Fibroblast of lung (primary cell): ENCODE data around the gene OSGIN1. TPM values are rescaled to one million over a fixed set of nuclear protein-coding genes. Genes with fewer than 3 reads are reported as not detected.

ENCODE experiments used
- DNase-seq, 2 donors: peaks; one replicate each; pipeline versions ENCODE4 v3.0.0 to v3.0.0-alpha.2; 2010; ENCODE audit warnings: low read depth in 2 of 2
- H2AFZ ChIP-seq: 2 replicates; pipeline ENCODE4 v1.5.1; 2012; ENCODE audit warnings: low read length, control low read depth, inconsistent platforms
- H3K27ac ChIP-seq: 2 replicates; pipeline ENCODE4 v1.5.1; 2011; ENCODE audit warnings: low read length, control low read depth; ENCODE audit not compliant: insufficient read depth
- H3K27me3 ChIP-seq: 2 replicates; pipeline ENCODE4 v1.5.1; 2011; ENCODE audit warnings: mild to moderate bottlenecking, low read length; ENCODE audit not compliant: control insufficient read depth, insufficient read depth
- H3K36me3 ChIP-seq: 2 replicates; pipeline ENCODE4 v1.5.1; 2011; ENCODE audit warnings: low read length; ENCODE audit not compliant: control insufficient read depth, insufficient read depth
- H3K4me1 ChIP-seq: 2 replicates; pipeline ENCODE4 v1.5.1; 2011; ENCODE audit warnings: low read length; ENCODE audit not compliant: control insufficient read depth, insufficient read depth; ENCODE audit errors: extremely low read depth
- H3K4me2 ChIP-seq: 2 replicates; pipeline ENCODE4 v1.5.1; 2011; ENCODE audit warnings: low read length, control low read depth; ENCODE audit not compliant: insufficient read depth; ENCODE audit errors: extremely low read depth
- H3K4me3 ChIP-seq, 4 experiments: fragments of 200-600 bp in 1 of 4; sonication (generic) in 1 of 4; replicated peaks in 1 of 4; 2 replicates each; pipeline ENCODE4 v1.5.1; 2011 to 2016; ENCODE audit warnings: low read length in 4 of 4, low read depth in 3 of 4, mild to moderate bottlenecking in 3 of 4, control low read depth in 2 of 4, inconsistent platforms in 1 of 4, mixed read lengths in 1 of 4; ENCODE audit not compliant: insufficient read depth in 1 of 4; ENCODE audit errors: control extremely low read depth in 1 of 4
- H3K79me2 ChIP-seq: 2 replicates; pipeline ENCODE4 v1.5.1; 2012; ENCODE audit warnings: mild to moderate bottlenecking, low read length, inconsistent platforms; ENCODE audit not compliant: control insufficient read depth, insufficient read depth
- H3K9ac ChIP-seq: 2 replicates; pipeline ENCODE4 v1.5.1; 2011; ENCODE audit warnings: mild to moderate bottlenecking, low read length, control low read depth; ENCODE audit not compliant: insufficient read depth
- H3K9me3 ChIP-seq: 2 replicates; pipeline ENCODE4 v1.5.1; 2012; ENCODE audit warnings: low read depth, low read length; ENCODE audit not compliant: control insufficient read depth, insufficient read depth
- H4K20me1 ChIP-seq: 2 replicates; pipeline ENCODE4 v1.5.1; 2011; ENCODE audit warnings: low read length; ENCODE audit not compliant: control insufficient read depth, insufficient read depth; ENCODE audit errors: extremely low read depth
- EZH2 ChIP-seq: IDR thresholded peaks from 2 replicates; pipeline ENCODE4 v1.5.1; 2012; ENCODE audit warnings: low read length, control low read depth, mild to moderate bottlenecking; ENCODE audit errors: missing control alignments
- polyA plus RNA-seq, 2 donors: library from polyadenylated mRNA; depleted of rRNA in 1 of 2; stranded (reverse) in 1 of 2; unstranded in 1 of 2; fragments of >200 nt; gene quantifications; 2 replicates each; pipeline ENCODE4 v1.2.1, GENCODE V29; 2011 to 2012; ENCODE audit warnings: missing spikeins in 1 of 2
- total RNA-seq: library from RNA; depleted of rRNA; stranded (reverse); fragments of >200 nt; gene quantifications from 2 replicates; pipeline ENCODE4 v1.2.1, GENCODE V29; 2014
- TF ChIP-seq, protein P1 (sequence below), 2 donors: IDR thresholded peaks in 1 of 2; conservative IDR thresholded peaks in 1 of 2; 1 replicate in 1 of 2; 2 replicates in 1 of 2; pipeline ENCODE4 v1.5.1; 2011 to 2012; ENCODE audit warnings: low read length in 2 of 2, control low read depth in 1 of 2, inconsistent platforms in 1 of 2, low read depth in 1 of 2, mild to moderate bottlenecking in 1 of 2

Gene OSGIN1
- total and polyA plus RNA-seq, 2 donors (not counting 1 experiment from before 2014, with no cell fraction given): 2.1 to 6.6 TPM

DNA sequence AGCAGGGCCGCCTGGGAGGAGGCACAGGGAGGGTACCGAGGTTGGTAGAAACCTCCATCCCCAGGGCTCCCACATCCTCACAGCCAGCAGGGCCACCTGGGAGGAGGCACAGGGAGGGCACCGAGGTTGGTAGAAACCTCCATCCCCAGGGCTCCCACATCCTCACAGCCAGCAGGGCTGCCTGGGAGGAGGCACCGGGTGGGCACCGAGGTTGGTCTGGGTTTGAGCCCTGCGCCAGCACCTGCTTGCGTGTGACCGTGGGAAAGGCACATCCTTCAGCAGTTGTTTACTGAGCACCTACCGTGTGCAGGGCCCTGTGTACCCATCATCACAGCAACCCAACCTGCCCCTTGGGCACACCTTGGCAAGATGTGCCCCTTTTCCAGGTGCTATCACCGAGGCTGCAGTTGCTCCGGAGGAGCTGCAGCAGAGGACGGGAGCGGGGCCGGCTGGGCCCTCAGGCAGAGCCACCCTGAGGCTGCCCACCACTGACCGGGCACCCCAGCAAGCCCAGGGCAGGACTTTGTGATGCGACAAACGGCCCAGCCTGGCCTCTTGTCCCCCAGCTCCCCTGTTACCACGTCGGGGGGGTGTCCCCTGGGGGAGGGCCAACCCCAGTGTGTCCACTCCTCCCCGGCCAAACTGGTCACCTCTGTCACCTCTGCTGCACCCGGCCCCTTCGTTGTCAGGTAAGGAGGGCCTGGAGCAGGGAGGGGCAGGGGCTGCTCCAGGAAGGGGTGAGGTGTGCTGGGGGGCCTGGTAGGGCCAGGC lies 22.1 kb upstream of the OSGIN1 start:
- Histone ChIP-seq H3K9ac (no peak overlapping the region), H3K27me3 (no peaks in the 10 kb centered on the region), H4K20me1 (no peaks in the 10 kb centered on the region), H2AFZ (no peak overlapping the region), H3K36me3 (no peaks in the 10 kb centered on the region), H3K4me3 (no peak overlapping the region), H3K27ac (no peak overlapping the region), H3K4me1 (peaks cover 8% of the 10 kb centered on the region), H3K4me2 (no peak overlapping the region), H3K9me3 (no peaks in the 10 kb centered on the region), H3K79me2 (no peaks in the 10 kb centered on the region)
- no peak for TF ChIP-seq EZH2
- TF ChIP-seq, protein P1, sequence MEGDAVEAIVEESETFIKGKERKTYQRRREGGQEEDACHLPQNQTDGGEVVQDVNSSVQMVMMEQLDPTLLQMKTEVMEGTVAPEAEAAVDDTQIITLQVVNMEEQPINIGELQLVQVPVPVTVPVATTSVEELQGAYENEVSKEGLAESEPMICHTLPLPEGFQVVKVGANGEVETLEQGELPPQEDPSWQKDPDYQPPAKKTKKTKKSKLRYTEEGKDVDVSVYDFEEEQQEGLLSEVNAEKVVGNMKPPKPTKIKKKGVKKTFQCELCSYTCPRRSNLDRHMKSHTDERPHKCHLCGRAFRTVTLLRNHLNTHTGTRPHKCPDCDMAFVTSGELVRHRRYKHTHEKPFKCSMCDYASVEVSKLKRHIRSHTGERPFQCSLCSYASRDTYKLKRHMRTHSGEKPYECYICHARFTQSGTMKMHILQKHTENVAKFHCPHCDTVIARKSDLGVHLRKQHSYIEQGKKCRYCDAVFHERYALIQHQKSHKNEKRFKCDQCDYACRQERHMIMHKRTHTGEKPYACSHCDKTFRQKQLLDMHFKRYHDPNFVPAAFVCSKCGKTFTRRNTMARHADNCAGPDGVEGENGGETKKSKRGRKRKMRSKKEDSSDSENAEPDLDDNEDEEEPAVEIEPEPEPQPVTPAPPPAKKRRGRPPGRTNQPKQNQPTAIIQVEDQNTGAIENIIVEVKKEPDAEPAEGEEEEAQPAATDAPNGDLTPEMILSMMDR (conservative IDR thresholded peaks at IDR 0.05 in 1 of 2, IDR thresholded peaks at IDR 0.05 in 1 of 2; ENCODE audit: low read depth in 1 of 2, low read length in 2 of 2): no peak
- no peak for DNase-seq

DNA sequence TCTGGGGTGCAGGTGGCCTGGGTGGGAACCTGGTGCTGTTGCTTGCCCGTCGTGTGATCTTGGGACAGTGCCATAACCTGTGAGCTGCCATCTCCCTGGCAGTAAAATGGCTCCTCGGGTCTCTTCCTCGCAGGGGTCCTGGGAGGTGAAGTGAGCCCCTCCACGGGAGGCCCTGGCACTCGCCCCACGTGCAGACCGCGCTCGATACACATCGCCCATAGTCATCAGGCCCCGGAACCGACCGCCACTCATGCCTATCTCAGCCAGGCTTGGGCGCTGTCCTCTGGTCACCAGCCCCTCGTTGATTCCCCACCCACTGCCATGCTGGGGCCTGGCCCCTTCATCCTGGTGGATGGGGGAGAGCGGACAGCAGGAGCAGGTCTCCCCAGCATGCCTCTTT lies 21.5 kb upstream of the OSGIN1 start:
- no peak for DNase-seq
- H4K20me1 ChIP-seq: no peaks in the 10 kb centered on the region
- no peak overlapping the region for H3K4me3 ChIP-seq
- peaks cover 5% of the 10 kb centered on the region for H3K4me1 ChIP-seq
- no peak overlapping the region for H2AFZ ChIP-seq
- H3K4me2 ChIP-seq: no peak overlapping the region
- H3K27ac ChIP-seq: no peak overlapping the region
- H3K27me3 ChIP-seq: no peaks in the 10 kb centered on the region
- H3K36me3 ChIP-seq: no peaks in the 10 kb centered on the region
- no peaks in the 10 kb centered on the region for H3K9me3 ChIP-seq
- no peaks in the 10 kb centered on the region for H3K79me2 ChIP-seq
- H3K9ac ChIP-seq: no peak overlapping the region
- TF ChIP-seq, protein P1 (conservative IDR thresholded peaks at IDR 0.05 in 1 of 2, IDR thresholded peaks at IDR 0.05 in 1 of 2; ENCODE audit: low read depth in 1 of 2, low read length in 2 of 2): no peak
- TF ChIP-seq EZH2: no peak

DNA sequence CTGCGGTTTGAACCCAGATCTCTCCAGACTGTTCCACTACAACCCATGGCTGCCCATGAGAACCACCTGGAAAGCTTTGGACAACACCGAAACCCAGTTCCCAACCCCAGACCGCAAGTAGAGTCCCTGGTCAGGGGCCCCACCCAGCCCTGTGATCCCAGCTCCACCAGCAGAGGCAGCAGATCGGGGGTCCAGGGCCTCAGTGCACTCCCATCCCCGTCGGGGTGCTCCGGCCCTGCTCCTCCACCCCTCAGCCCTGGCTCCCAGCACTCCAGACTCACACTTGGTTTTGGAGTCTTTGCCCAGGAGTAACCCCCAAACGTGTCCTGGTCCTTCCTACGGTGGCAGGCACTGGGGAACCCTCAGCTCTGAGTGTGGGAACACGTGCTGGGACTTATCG lies 20.7 kb upstream of the OSGIN1 start:
- Histone ChIP-seq H3K4me1 (no peaks in the 10 kb centered on the region), H3K36me3 (no peaks in the 10 kb centered on the region), H3K27me3 (no peaks in the 10 kb centered on the region), H4K20me1 (no peaks in the 10 kb centered on the region), H3K9ac (no peak overlapping the region), H3K9me3 (no peaks in the 10 kb centered on the region), H3K27ac (no peak overlapping the region), H3K79me2 (no peaks in the 10 kb centered on the region), H2AFZ (no peak overlapping the region), H3K4me3 (no peak overlapping the region), H3K4me2 (no peak overlapping the region)
- TF ChIP-seq, protein P1 (conservative IDR thresholded peaks at IDR 0.05 in 1 of 2, IDR thresholded peaks at IDR 0.05 in 1 of 2; ENCODE audit: low read depth in 1 of 2, low read length in 2 of 2): no peak
- TF ChIP-seq EZH2: no peak
- DNase-seq: no peak
